ENCODE results near the gene CCNL2.

- TF ChIP-seq CTCF (IDR thresholded peaks at IDR 0.05) (peak; percentile 27 to 65 (median 61)), EP300 (IDR thresholded peaks at IDR 0.05) (no peak)
Measured at GRCh38 chr1:1430114-1430982, 31.2 kb upstream of the CCNL2 start.

All from ovary (tissue), 3 donors.